ENCODE measurements around the gene FRAS1. TPM values are rescaled to one million over a fixed set of nuclear protein-coding genes. Genes with fewer than 3 reads are reported as not detected.

FRAS1 gene
- total RNA-seq, 4 donors from 2014 or later: 1.0 to 32.5 (median 3.3) TPM

DNA sequence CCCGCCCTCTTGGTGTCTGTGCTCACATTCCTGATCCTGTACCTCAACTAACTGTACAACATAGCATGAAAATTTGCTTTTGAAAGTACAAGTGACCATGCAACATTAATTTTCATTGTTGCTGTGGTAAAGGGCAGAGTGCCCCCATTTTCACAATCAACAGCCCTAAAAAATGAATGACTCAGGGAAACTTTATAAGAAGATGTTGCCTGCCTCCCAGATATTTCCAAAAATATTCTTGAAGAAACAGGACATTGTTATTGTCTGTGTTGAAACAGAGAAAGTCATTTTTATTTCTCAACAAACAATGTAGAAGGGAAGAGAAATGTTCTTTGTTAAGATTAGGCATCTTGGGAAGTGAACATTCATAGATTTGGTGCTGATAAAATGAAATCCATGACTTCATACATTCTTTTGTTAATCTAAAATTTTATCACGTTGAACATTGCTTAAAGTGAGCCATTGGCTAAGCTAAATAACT lies 380.5 kb downstream of the FRAS1 start:
- H3K27me3 ChIP-seq: no peaks in the 10 kb centered on the region
- no peaks in the 10 kb centered on the region for H3K9me3 ChIP-seq
- DNase-seq: no peak
- TF ChIP-seq, protein P1, sequence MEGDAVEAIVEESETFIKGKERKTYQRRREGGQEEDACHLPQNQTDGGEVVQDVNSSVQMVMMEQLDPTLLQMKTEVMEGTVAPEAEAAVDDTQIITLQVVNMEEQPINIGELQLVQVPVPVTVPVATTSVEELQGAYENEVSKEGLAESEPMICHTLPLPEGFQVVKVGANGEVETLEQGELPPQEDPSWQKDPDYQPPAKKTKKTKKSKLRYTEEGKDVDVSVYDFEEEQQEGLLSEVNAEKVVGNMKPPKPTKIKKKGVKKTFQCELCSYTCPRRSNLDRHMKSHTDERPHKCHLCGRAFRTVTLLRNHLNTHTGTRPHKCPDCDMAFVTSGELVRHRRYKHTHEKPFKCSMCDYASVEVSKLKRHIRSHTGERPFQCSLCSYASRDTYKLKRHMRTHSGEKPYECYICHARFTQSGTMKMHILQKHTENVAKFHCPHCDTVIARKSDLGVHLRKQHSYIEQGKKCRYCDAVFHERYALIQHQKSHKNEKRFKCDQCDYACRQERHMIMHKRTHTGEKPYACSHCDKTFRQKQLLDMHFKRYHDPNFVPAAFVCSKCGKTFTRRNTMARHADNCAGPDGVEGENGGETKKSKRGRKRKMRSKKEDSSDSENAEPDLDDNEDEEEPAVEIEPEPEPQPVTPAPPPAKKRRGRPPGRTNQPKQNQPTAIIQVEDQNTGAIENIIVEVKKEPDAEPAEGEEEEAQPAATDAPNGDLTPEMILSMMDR (IDR thresholded peaks at IDR 0.05): no peak
- no peak for TF ChIP-seq POLR2A (IDR thresholded peaks at IDR 0.05)
- intact Hi-C loops (cut with DNase I; ENCODE audit: low total_unique reads): no loop called here
- no peak overlapping the region for H3K27ac ChIP-seq
- no peak overlapping the region for H3K4me3 ChIP-seq
- H3K36me3 ChIP-seq: no peaks in the 10 kb centered on the region
- H3K4me1 ChIP-seq: no peaks in the 10 kb centered on the region

DNA sequence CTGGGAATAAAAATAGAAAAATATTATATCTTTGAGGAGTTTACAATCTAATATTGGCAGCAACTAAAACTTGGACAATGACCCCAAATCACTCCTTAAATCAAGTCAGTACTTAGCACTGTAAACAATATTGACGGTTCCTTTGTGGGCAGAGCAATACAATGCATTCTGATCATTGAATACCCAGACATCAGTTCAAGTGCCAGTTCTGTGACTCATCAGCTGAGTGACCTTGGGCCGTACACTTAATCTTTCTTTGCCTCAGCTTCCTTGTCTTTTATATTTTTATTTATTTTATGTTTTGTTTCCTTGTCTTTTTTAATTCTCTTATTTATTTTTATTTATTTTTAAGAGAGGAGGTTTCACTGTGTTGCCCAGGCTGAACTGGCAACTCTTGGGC lies 382.2 kb downstream of the FRAS1 start:
- no peak overlapping the region for H3K27ac ChIP-seq
- no peak for DNase-seq
- no peaks in the 10 kb centered on the region for H3K27me3 ChIP-seq
- no peaks in the 10 kb centered on the region for H3K4me1 ChIP-seq
- intact Hi-C loops (cut with DNase I; ENCODE audit: low total_unique reads): no loop called here
- H3K4me3 ChIP-seq: no peak overlapping the region
- H3K36me3 ChIP-seq: no peaks in the 10 kb centered on the region
- H3K9me3 ChIP-seq: no peaks in the 10 kb centered on the region
- TF ChIP-seq, protein P1 (IDR thresholded peaks at IDR 0.05): no peak
- TF ChIP-seq POLR2A (IDR thresholded peaks at IDR 0.05): no peak

DNA sequence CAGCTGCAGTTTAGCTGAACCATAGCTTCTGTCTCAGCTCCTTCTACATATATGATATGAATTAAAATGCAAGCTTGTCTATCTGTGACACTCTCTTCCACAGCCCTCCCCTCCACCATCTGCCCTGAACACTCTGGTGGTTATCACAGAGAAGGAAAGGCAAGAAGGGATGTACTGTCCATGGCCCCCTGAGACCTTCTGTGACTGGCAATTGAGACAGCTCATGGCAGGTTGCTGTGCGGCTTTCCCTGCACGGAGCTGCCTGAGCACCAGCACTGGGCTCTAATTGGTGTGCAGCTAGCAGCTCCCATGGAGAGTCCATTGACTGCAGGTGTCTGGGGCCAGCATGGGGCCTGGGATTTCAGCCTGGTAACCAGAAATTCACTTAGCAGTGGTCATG lies 384.6 kb downstream of the FRAS1 start:
- H3K4me3 ChIP-seq: no peak overlapping the region
- H3K4me1 ChIP-seq: no peaks in the 10 kb centered on the region
- DNase-seq: no peak
- TF ChIP-seq, protein P1 (IDR thresholded peaks at IDR 0.05): no peak
- no peak for TF ChIP-seq POLR2A (IDR thresholded peaks at IDR 0.05)
- intact Hi-C loops (cut with DNase I; ENCODE audit: low total_unique reads): no loop called here
- no peaks in the 10 kb centered on the region for H3K27me3 ChIP-seq
- no peak overlapping the region for H3K27ac ChIP-seq
- H3K9me3 ChIP-seq: no peaks in the 10 kb centered on the region
- no peaks in the 10 kb centered on the region for H3K36me3 ChIP-seq

DNA sequence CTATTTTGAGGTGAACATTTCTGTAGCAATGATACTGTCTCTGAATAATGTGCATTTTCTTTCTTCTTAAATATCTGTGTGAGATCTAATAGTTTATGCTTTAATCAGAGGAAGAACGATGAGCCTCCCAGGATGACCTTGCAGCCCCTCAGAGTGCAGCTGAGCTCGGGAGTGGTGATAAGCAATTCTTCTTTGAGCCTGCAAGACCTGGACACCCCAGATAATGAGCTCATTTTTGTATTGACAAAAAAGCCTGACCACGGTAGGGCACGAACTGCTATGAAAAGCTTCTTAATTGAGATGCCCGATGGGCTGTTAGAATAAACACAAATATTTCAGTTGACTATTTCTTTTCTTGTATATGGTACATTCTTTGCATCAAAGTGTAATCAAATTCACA lies 389.5 kb downstream of the FRAS1 start:
- no peak for DNase-seq
- no peaks in the 10 kb centered on the region for H3K36me3 ChIP-seq
- H3K4me3 ChIP-seq: no peak overlapping the region
- H3K4me1 ChIP-seq: no peaks in the 10 kb centered on the region
- no peak overlapping the region for H3K27ac ChIP-seq
- H3K9me3 ChIP-seq: no peaks in the 10 kb centered on the region
- no peaks in the 10 kb centered on the region for H3K27me3 ChIP-seq
- intact Hi-C loops (cut with DNase I; ENCODE audit: low total_unique reads): no loop called here
- TF ChIP-seq, protein P1 (IDR thresholded peaks at IDR 0.05): no peak
- TF ChIP-seq POLR2A (IDR thresholded peaks at IDR 0.05): no peak

DNA sequence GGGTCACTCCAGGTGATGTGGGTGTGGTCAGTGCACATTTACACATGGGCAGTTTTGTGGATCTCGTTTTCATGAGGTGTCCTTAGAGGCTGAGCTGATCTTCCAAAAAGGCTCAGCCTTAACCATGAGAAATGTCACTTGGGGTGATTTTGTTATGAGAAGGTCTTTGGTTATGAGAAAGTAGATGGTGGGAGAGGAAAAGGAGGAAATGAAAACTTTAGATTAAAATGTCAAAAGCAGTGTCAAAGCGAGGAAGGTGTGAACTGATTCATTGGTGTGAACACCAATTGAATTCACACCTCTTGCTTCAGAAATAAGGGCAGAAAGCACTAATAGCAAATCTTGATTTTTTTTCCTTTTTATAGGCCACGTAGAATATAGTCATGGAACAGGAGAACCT lies 394.3 kb downstream of the FRAS1 start:
- intact Hi-C loops (cut with DNase I; ENCODE audit: low total_unique reads): no loop called here
- Histone ChIP-seq H3K4me1 (no peaks in the 10 kb centered on the region), H3K36me3 (no peaks in the 10 kb centered on the region), H3K27me3 (no peaks in the 10 kb centered on the region), H3K4me3 (no peak overlapping the region), H3K27ac (no peak overlapping the region), H3K9me3 (no peaks in the 10 kb centered on the region)
- no peak for DNase-seq
- TF ChIP-seq, protein P1 (IDR thresholded peaks at IDR 0.05): no peak
- no peak for TF ChIP-seq POLR2A (IDR thresholded peaks at IDR 0.05)

Data from uterus (tissue), 4 donors.